ENCODE data around the gene CA10.
A peak's percentile ranks its signal among the peaks of the same experiment; 100 is the strongest.

DNA sequence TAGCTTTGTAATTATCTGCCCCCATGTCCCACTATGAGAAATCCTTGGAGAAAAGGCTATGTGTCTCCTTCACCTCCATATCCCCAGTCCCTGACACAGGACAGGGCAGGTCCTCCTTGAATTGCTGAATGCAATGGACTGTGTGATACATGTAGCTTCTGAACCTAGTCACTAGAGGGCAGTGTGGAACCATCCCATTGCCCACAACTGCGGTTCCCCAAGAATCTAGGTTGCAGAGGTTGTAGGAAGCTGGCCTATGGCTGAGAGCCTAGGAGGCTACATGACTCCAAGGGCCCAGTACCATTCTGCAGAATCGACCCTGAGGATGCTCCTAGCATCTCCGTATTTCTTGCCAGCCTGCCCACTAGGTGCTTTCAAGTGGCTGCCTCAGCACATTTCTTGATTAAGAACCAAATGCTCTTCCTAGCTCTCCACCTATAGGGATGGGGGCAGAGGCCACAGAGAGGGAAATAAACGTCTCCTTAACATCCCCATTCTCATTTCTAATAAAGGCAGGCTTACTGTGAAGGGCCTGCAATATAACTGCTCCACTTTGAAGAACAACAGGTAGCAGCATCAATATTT lies 394.0 kb downstream of the CA10 start:
- TF ChIP-seq, protein P1, sequence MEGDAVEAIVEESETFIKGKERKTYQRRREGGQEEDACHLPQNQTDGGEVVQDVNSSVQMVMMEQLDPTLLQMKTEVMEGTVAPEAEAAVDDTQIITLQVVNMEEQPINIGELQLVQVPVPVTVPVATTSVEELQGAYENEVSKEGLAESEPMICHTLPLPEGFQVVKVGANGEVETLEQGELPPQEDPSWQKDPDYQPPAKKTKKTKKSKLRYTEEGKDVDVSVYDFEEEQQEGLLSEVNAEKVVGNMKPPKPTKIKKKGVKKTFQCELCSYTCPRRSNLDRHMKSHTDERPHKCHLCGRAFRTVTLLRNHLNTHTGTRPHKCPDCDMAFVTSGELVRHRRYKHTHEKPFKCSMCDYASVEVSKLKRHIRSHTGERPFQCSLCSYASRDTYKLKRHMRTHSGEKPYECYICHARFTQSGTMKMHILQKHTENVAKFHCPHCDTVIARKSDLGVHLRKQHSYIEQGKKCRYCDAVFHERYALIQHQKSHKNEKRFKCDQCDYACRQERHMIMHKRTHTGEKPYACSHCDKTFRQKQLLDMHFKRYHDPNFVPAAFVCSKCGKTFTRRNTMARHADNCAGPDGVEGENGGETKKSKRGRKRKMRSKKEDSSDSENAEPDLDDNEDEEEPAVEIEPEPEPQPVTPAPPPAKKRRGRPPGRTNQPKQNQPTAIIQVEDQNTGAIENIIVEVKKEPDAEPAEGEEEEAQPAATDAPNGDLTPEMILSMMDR (IDR thresholded peaks at IDR 0.05; ENCODE audit: low read depth, low read length, poor library complexity, severe bottlenecking), result peak; percentile 84
- TF ChIP-seq EZH2phosphoT487 (IDR thresholded peaks at IDR 0.05; ENCODE audit: borderline replicate concordance, low read length), result no peak

Data from DOHH2 (cell line).